BLaER1 (cell line): ENCODE measurements around the gene SEMA3C.
"Not testable (repeated sequence)": the region's sequence is repeated elsewhere in the genome, so short reads cannot be mapped to it uniquely, and the experiment has no call there.

Experiments
- H3K27ac ChIP-seq: shearing (Covaris generic); formaldehyde crosslinking; 2 replicates; pipeline ENCODE4 v1.8.1; 2022
- H3K27me3 ChIP-seq: shearing (Covaris generic); formaldehyde crosslinking; 2 replicates; pipeline ENCODE4 v1.8.1; 2022
- H3K36me3 ChIP-seq: shearing (Covaris generic); formaldehyde crosslinking; 2 replicates; pipeline ENCODE4 v1.8.1; 2022
- H3K4me1 ChIP-seq: shearing (Covaris generic); formaldehyde crosslinking; 2 replicates; pipeline ENCODE4 v1.8.1; 2022
- H3K4me2 ChIP-seq: shearing (Covaris generic); formaldehyde crosslinking; 2 replicates; pipeline ENCODE4 v1.8.1; 2022
- H3K4me3 ChIP-seq: shearing (Covaris generic); formaldehyde crosslinking; 2 replicates; pipeline ENCODE4 v1.8.1; 2022
- H3K9ac ChIP-seq: shearing (Covaris generic); formaldehyde crosslinking; 2 replicates; pipeline ENCODE4 v1.8.1; 2022
- H3K9me3 ChIP-seq: shearing (Covaris generic); formaldehyde crosslinking; 2 replicates; pipeline ENCODE4 v1.8.1; 2022
- H4K20me1 ChIP-seq: shearing (Covaris generic); formaldehyde crosslinking; 2 replicates; pipeline ENCODE4 v1.8.1; 2022
- Cebpa-rat ChIP-seq: shearing (Covaris generic); IDR thresholded peaks from 2 replicates; pipeline ENCODE4 v1.8.1; 2022

The SEMA3C gene

DNA sequence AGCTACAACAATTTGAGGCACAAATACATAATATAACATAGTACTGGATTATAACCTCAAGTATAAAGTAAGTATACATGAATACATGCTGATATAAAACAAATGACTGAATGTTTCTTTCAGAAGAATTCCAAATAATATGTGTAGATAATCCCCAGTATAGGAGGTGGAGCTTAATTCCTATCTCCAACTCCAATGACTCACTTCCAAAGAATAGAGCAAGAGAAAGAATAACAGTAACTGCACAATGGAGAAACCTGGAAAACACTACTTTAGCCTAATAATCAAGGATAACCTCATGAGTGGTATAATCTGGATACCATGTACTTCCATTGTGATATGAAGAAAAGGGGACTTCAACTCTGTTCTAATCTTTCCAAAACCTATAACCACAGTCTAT lies 13.7 kb upstream of the SEMA3C start:
- no peak for TF ChIP-seq Cebpa-rat
- no peaks in the 10 kb centered on the region for H3K27me3 ChIP-seq
- H3K36me3 ChIP-seq = no peaks in the 10 kb centered on the region
- H3K4me1 ChIP-seq = no peaks in the 10 kb centered on the region
- no peak overlapping the region for H3K27ac ChIP-seq
- H3K4me3 ChIP-seq = no peak overlapping the region
- no peak overlapping the region for H3K4me2 ChIP-seq
- H3K9me3 ChIP-seq = no peaks in the 10 kb centered on the region
- H4K20me1 ChIP-seq = no peaks in the 10 kb centered on the region
- no peak overlapping the region for H3K9ac ChIP-seq

DNA sequence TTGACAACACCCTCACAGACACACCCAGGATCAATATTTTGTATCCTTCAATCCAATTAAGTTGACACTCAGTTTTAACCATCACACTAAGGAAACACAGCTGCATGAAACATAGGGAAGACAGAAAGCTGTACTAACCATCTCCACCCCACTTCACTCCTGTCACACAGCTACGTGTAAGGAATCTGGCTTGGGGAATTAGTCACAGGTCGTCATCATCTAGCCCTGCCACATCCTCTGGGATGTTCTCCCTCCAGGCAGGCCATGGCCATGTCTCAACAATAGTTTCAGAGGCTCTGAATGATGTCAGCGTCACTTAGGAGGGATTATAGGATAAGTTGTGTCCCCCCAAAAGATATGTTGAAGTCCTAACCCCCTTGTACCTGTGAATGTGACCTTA lies 10.8 kb upstream of the SEMA3C start:
- no peaks in the 10 kb centered on the region for H4K20me1 ChIP-seq

DNA sequence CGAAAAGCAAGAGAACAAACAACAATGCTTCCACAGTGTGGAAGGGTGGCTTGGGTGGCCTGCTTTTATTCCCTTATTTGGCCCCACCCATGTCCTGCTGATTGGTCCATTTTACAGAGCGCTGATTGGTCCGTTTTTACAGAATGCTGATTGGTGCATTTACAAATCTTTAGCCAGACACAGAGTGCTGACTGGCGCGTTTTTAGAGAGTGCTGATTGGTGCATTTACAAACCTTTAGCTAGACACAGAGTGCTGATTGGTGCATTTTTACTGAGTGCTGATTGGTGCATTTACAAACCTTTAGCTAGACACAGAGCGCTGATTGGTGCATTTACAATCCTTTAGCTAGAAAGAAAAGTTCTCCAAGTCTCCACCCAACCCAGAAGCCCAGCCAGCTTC lies 8.1 kb upstream of the SEMA3C start:
- not testable (repeated sequence) for H3K4me3 ChIP-seq, H3K4me1 ChIP-seq, H3K27me3 ChIP-seq, H4K20me1 ChIP-seq, H3K36me3 ChIP-seq, H3K4me2 ChIP-seq, H3K27ac ChIP-seq, H3K9me3 ChIP-seq, H3K9ac ChIP-seq

More for the DNA sequence above, 10.8 kb upstream of the SEMA3C start:
- Histone ChIP-seq H3K9me3 (no peaks in the 10 kb centered on the region), H3K9ac (no peak overlapping the region), H3K4me1 (no peaks in the 10 kb centered on the region), H3K27me3 (no peaks in the 10 kb centered on the region), H3K4me3 (no peak overlapping the region), H3K4me2 (no peak overlapping the region), H3K27ac (no peak overlapping the region), H3K36me3 (no peaks in the 10 kb centered on the region)
- no peak for TF ChIP-seq Cebpa-rat

DNA sequence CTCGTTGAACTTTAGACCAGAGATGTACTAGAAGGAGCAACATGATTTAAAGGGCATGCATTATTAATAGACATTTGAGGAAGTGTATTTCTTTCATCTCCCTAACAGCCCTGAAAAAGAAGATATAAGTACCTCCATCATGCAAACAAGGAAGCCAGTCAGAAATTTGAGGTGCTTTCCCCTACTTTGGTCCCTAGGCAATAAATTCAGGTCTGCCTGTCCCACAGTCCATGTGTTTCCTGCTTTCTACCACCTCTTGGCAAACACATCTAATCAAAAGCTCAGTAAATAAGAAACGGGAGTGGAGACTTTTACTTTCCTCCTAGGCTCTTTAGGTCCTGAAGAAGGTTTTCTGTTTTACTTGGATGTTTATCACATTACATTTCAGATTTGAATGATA lies 5.2 kb upstream of the SEMA3C start:
- no peaks in the 10 kb centered on the region for H4K20me1 ChIP-seq
- H3K27ac ChIP-seq = no peak overlapping the region
- peaks cover 1% of the 10 kb centered on the region; the same call in 1 of the 2 replicates for H3K9me3 ChIP-seq
- H3K4me2 ChIP-seq = no peak overlapping the region
- no peak overlapping the region for H3K4me3 ChIP-seq
- H3K36me3 ChIP-seq = no peaks in the 10 kb centered on the region
- H3K9ac ChIP-seq = no peak overlapping the region
- H3K4me1 ChIP-seq = no peaks in the 10 kb centered on the region
- TF ChIP-seq Cebpa-rat = no peak
- peaks cover 8% of the 10 kb centered on the region for H3K27me3 ChIP-seq

DNA sequence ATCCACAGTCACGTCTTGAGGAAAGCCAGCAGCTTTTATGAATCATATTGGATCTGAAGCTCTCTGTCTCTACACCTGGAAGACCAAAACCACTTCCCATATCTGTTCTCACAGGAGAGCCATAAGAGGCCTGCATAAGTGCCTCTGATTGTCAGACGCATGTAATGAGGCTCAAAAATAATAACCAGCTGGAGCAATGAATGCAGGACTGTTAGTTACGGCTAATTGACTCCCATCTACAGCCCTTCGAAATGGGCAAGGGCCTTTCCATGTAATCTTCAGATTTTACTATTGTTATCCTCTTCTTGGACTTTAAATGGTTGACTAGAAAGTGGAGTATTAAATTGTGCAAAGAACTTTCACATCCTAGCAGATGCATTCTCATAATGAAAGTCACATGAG lies 4.4 kb upstream of the SEMA3C start:
- Histone ChIP-seq H3K4me3 (no peak overlapping the region), H3K4me1 (no peaks in the 10 kb centered on the region), H3K27me3 (peaks cover 17% of the 10 kb centered on the region), H3K36me3 (no peaks in the 10 kb centered on the region), H4K20me1 (no peaks in the 10 kb centered on the region), H3K9me3 (peaks cover 5% of the 10 kb centered on the region; the same call in 1 of the 2 replicates), H3K27ac (no peak overlapping the region), H3K9ac (no peak overlapping the region), H3K4me2 (no peak overlapping the region)
- no peak for TF ChIP-seq Cebpa-rat

DNA sequence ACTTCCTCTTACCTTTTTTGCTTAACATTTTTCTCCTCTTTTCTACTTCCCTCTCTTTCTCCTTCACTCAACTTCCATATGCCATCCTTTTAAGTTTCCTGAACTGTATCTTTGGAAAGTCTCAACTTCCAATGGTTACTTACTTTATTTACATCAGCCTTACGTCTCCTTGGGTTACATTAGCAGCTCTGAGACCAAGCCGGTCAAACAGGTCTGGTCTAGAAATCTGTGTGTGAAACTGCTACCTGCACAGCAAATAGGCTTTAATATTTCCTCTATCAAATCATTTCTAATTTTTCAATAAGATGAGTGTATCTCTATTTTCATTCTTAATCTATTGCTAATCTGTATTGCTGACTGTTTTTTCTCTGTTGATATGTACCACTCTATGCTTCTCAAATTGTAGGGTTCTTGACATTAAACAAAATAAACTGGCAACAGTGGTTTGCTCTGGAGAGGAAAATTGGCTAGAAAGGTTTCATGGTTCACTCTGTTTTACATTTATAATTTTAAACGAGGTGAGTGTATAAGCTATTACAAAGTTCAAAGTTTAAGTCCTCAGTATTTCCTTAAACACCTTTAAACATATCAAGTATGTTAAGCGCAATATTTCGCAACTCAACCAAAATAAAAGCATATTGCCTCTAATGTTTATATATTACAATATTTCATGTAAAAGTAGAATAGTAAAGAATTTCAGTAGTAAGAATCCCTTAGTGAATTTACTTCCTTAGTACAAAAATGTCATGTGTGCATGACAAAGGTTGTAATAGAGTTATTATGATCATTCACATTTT lies 3.6 kb upstream of the SEMA3C start:
- Histone ChIP-seq H3K4me3 (no peak overlapping the region), H3K4me1 (no peaks in the 10 kb centered on the region), H3K36me3 (no peaks in the 10 kb centered on the region), H3K27ac (no peak overlapping the region), H3K9me3 (peaks cover 5% of the 10 kb centered on the region; the same call in 1 of the 2 replicates), H4K20me1 (no peaks in the 10 kb centered on the region), H3K27me3 (peaks cover 21% of the 10 kb centered on the region), H3K9ac (no peak overlapping the region), H3K4me2 (no peak overlapping the region)
- TF ChIP-seq Cebpa-rat = no peak

DNA sequence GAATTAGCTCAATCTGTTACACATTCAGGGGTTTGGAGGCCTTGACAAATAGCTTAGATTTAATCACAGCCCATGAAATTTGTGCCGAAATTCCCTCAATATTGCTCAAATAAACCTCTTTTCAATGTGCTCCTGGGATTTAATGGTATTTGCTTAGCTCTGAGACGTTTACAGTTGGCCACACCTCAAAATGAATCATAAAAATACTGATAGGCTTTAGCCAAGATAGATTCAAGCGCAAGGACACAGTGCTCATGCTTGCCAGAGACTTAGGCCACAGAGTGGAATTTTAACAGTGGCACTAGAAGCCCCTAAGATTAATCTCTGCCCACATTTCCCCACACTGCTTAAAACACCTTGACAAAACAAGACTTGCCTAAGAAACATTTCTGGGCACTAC lies 2.3 kb upstream of the SEMA3C start:
- Histone ChIP-seq H3K9me3 (peaks cover 5% of the 10 kb centered on the region; the same call in 1 of the 2 replicates), H3K9ac (no peak overlapping the region), H3K27ac (no peak overlapping the region), H3K4me3 (no peak overlapping the region), H3K4me1 (no peaks in the 10 kb centered on the region), H4K20me1 (no peaks in the 10 kb centered on the region), H3K27me3 (peaks cover 21% of the 10 kb centered on the region), H3K4me2 (no peak overlapping the region), H3K36me3 (no peaks in the 10 kb centered on the region)
- TF ChIP-seq Cebpa-rat = no peak

DNA sequence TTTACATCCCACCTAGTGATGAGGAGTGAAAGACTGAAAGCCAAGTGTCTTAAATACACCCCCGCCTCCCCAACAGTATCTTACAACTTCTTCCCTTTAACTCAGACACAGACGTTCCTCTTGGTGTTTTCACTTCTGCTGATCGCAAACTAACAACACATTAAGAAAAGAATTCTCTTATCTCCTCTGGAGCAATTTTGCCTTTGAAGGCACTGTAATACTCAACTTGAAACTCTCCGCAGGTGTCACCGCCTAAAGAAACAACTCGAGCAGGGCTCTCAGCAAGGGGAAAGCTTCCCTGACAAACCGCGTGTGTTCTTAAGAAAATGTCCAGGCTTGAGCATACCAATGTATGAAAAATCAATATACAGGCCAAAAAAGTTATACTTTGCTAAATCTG lies 452 bp downstream of the SEMA3C start:
- peaks cover 5% of the 10 kb centered on the region; the same call in 1 of the 2 replicates for H3K9me3 ChIP-seq
- H3K27ac ChIP-seq = no peak overlapping the region
- no peaks in the 10 kb centered on the region for H3K36me3 ChIP-seq
- H3K4me2 ChIP-seq = peak overlapping the region; percentile 74
- peak overlapping the region; percentile 63 for H3K4me3 ChIP-seq
- H3K9ac ChIP-seq = no peak overlapping the region
- no peaks in the 10 kb centered on the region for H4K20me1 ChIP-seq
- TF ChIP-seq Cebpa-rat = no peak
- no peaks in the 10 kb centered on the region for H3K4me1 ChIP-seq
- peaks cover 21% of the 10 kb centered on the region for H3K27me3 ChIP-seq

DNA sequence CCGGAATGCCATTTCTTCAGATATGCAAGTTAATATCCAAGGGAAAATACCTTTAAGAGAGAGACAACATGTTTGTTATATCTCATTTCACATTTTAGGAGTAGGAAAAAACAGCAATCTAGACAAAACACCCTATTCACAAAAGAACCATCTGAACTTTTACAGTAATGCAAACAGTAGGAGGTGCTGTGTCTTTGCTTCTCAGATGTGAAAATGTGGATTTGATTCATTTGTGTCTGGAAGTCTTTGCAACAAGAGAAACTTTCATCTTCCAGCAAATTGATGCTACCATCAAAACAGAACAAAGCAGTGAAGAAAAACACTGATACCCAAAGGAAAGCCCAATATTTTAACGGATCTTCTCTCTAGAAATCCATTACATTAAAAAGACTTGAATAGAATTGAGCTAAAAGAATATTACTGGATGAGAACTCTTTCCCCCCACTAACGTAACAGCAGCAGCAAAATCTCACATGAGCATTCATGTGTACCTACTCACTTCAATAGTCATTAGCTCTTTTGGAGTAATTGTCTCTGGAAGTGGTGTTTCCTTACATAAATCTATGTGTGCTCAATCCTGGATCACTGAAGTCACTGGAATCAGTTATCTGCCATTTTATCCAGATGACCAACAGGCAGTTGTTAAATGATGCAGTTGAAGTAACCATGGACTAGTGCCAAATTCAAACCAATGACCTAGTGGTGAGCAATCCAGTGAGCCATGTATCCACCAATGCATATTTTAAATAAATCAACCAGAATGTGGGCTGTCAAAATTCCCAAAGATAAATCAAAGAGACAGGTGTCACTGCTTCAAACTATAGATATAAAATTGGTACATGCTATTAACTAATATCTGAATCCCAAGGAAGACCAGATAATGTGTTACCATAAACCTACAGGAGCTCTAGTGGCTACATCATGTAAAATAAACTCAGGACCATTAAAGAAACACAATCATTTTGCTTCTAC lies 1.8 kb downstream of the SEMA3C start:
- no peak for TF ChIP-seq Cebpa-rat
- Histone ChIP-seq H3K9me3 (peaks cover 5% of the 10 kb centered on the region; the same call in 1 of the 2 replicates), H3K27ac (no peak overlapping the region), H3K9ac (no peak overlapping the region), H3K36me3 (no peaks in the 10 kb centered on the region), H4K20me1 (no peaks in the 10 kb centered on the region), H3K4me3 (no peak overlapping the region), H3K4me1 (no peaks in the 10 kb centered on the region), H3K27me3 (peaks cover 21% of the 10 kb centered on the region), H3K4me2 (no peak overlapping the region)

DNA sequence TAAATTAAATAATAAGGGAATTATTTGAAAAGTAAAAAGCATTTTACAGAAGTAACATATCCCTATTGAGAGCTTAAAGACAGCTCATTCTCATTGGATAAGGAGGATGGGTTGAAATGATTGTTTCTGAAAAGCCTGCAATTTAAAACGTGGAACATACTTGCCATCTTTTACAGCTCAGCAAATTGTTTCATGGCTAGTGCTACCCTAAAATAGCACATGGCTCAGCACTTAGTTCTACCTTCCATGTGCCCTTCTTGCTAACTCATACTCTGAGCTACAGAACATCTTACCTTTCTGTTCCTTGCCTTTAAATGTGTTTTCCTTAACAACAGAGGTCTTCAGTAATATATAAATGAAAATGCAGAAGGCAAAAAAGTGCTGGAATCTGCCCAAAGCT lies 8.6 kb downstream of the SEMA3C start:
- no peak for TF ChIP-seq Cebpa-rat
- H3K9me3 ChIP-seq = no peaks in the 10 kb centered on the region
- no peaks in the 10 kb centered on the region for H3K36me3 ChIP-seq
- no peak overlapping the region for H3K4me3 ChIP-seq
- no peak overlapping the region for H3K27ac ChIP-seq
- no peak overlapping the region for H3K4me2 ChIP-seq
- H3K4me1 ChIP-seq = no peaks in the 10 kb centered on the region
- no peaks in the 10 kb centered on the region for H4K20me1 ChIP-seq
- H3K9ac ChIP-seq = no peak overlapping the region
- no peaks in the 10 kb centered on the region for H3K27me3 ChIP-seq
